Spleen (tissue), 11 donors: ENCODE data around the gene PDE4D. TPM values are rescaled to one million over a fixed set of nuclear protein-coding genes. Genes with fewer than 3 reads are reported as not detected.

ENCODE experiments used
- DNase-seq: peaks from one replicate; pipeline ENCODE4 v3.0.0-alpha.2; 2020
- H3K27ac ChIP-seq, 8 donors: fragments of 200-600 bp; sonication (generic) in 7 of 8; 1 replicate in 4 of 8; 2 replicates in 4 of 8; pipeline versions ENCODE4 v1.5.0 to v1.8.0; 2016 to 2021; ENCODE audit warnings: inconsistent platforms in 4 of 8, mild to moderate bottlenecking in 4 of 8, moderate library complexity in 1 of 8
- H3K27me3 ChIP-seq, 7 donors: fragments of 200-600 bp; sonication (generic) in 6 of 7; replicated peaks in 1 of 7; 1 replicate in 4 of 7; 2 replicates in 3 of 7; pipeline versions ENCODE4 v1.5.0 to v1.8.0; 2016 to 2021; ENCODE audit warnings: inconsistent platforms in 3 of 7, mild to moderate bottlenecking in 1 of 7
- H3K36me3 ChIP-seq, 6 donors: fragments of 200-600 bp; sonication (generic) in 5 of 6; 1 replicate in 4 of 6; 2 replicates in 2 of 6; pipeline versions ENCODE4 v1.5.0 to v1.8.0; 2016 to 2021; ENCODE audit warnings: inconsistent platforms in 2 of 6
- H3K4me1 ChIP-seq, 6 donors: fragments of 200-600 bp; sonication (generic) in 5 of 6; 1 replicate in 3 of 6; 2 replicates in 3 of 6; pipeline versions ENCODE4 v1.5.0 to v1.8.0; 2016 to 2021; ENCODE audit warnings: inconsistent platforms in 3 of 6
- H3K4me3 ChIP-seq, 8 donors: fragments of 200-600 bp; sonication (generic) in 7 of 8; 1 replicate in 4 of 8; 2 replicates in 4 of 8; pipeline versions ENCODE4 v1.5.0 to v1.8.0; 2016 to 2021; ENCODE audit warnings: inconsistent platforms in 4 of 8, mild to moderate bottlenecking in 4 of 8, moderate library complexity in 2 of 8
- H3K9me3 ChIP-seq, 8 donors: fragments of 200-600 bp; sonication (generic) in 7 of 8; 1 replicate in 4 of 8; 2 replicates in 4 of 8; pipeline versions ENCODE4 v1.5.0 to v1.8.0; 2016 to 2021; ENCODE audit warnings: inconsistent platforms in 4 of 8
- POLR2A ChIP-seq, 3 donors: fragments of 450-650 bp; IDR thresholded peaks; one replicate each; pipeline ENCODE4 v1.5.1; 2017; ENCODE audit warnings: antibody characterized with exemption in 3 of 3, mild to moderate bottlenecking in 1 of 3
- POLR2AphosphoS5 ChIP-seq, 3 donors: sonication (generic); formaldehyde crosslinking; IDR thresholded peaks; one replicate each; pipeline ENCODE4 v1.5.1; 2017; ENCODE audit warnings: antibody characterized with exemption in 3 of 3
- WGBS, 5 donors: extraction: QIAGEN DNeasy Blood & Tissue Kit in 3 of 5; methylation state at CpG; one replicate each; pipeline versions ENCODE4 v1.1.5 to v1.1.7; 2013 to 2018; 5-methylcytosine and 5-hydroxymethylcytosine counted together
- intact Hi-C: fragments of 100-400 bp; cut with DNase I; formaldehyde crosslinking; loops from one replicate; pipeline ENCODE4 v1.15.0; 2023; ENCODE audit warnings: low total_unique reads
- polyA plus RNA-seq, 3 donors: library from polyadenylated mRNA; stranded (reverse); fragments of 200-250 nt; gene quantifications; one replicate each; pipeline ENCODE4 v1.2.1, GENCODE V29; 2013
- total RNA-seq, 7 donors: library from RNA; depleted of rRNA in 3 of 7; stranded (reverse); fragments of >200 nt in 3 of 7; fragmentation: NEBNext Ultra II Directional in 4 of 7; extraction: Animal tissue kit (Norgen Biotek cat#: 25700) in 4 of 7; gene quantifications; one replicate each; pipeline versions ENCODE4 v1.1.0 to v1.2.1, GENCODE V29; 2016 to 2021
- TF ChIP-seq, protein P1 (sequence below), 11 experiments: fragments of 200-600 bp in 7 of 11; fragments of 450-650 bp in 4 of 11; sonication (generic) in 4 of 11; IDR thresholded peaks in 8 of 11; conservative IDR thresholded peaks in 3 of 11; 1 replicate in 7 of 11; 2 replicates in 4 of 11; pipeline versions ENCODE4 v1.4.0 to v1.8.0; 2016 to 2021; ENCODE audit warnings: antibody characterized with exemption in 11 of 11, inconsistent platforms in 4 of 11, mild to moderate bottlenecking in 1 of 11
- donor health status: healthy with polysubstance abuse.
- donor health status: DM: no; HTN: no; CAD: no; lungs with moderate emphysema.
- donor health status: DM: no; HTN: no; CAD: no.
- donor health status: Bipolar disorder and iron deficiency.
- donor health status: healthy.
- donor health status: DM: no; HTN: no; CAD: no.
- donor health status: DM: yes; HTN: yes; CAD: no.

PDE4D gene
- total and polyA plus RNA-seq, 10 donors = 0.88 to 51.8 (median 18.2) TPM

- H3K4me3 ChIP-seq = no peak overlapping the region
- intact Hi-C loops = no loop called here
- 59 to 68% (median 63%) methylated on average over 9 of the region's 9 CpGs for WGBS, 5 donors
- H3K27me3 ChIP-seq = no peaks in the 10 kb centered on the region
- peak overlapping the region; percentile 39 to 81 (median 78) for H3K27ac ChIP-seq
- peaks cover 16 to 59% (median 23%) of the 10 kb centered on the region in 6 donors for H3K4me1 ChIP-seq
- TF ChIP-seq POLR2A (IDR thresholded peaks at IDR 0.05) (no peak), POLR2AphosphoS5 (IDR thresholded peaks at IDR 0.05) (no peak)
- TF ChIP-seq, protein P1, sequence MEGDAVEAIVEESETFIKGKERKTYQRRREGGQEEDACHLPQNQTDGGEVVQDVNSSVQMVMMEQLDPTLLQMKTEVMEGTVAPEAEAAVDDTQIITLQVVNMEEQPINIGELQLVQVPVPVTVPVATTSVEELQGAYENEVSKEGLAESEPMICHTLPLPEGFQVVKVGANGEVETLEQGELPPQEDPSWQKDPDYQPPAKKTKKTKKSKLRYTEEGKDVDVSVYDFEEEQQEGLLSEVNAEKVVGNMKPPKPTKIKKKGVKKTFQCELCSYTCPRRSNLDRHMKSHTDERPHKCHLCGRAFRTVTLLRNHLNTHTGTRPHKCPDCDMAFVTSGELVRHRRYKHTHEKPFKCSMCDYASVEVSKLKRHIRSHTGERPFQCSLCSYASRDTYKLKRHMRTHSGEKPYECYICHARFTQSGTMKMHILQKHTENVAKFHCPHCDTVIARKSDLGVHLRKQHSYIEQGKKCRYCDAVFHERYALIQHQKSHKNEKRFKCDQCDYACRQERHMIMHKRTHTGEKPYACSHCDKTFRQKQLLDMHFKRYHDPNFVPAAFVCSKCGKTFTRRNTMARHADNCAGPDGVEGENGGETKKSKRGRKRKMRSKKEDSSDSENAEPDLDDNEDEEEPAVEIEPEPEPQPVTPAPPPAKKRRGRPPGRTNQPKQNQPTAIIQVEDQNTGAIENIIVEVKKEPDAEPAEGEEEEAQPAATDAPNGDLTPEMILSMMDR (IDR thresholded peaks at IDR 0.05 in 8 of 11, conservative IDR thresholded peaks at IDR 0.05 in 3 of 11) = no peak
- H3K36me3 ChIP-seq = no peaks in the 10 kb centered on the region
- no peaks in the 10 kb centered on the region for H3K9me3 ChIP-seq
- no peak for DNase-seq
Measured at GRCh38 chr5:59125011-59125961, 768.2 kb downstream of the PDE4D start.

- no peaks in the 10 kb centered on the region for H3K9me3 ChIP-seq
- WGBS, 5 donors = 61 to 72% (median 67%) methylated on average over 5 of the region's 5 CpGs
- TF ChIP-seq POLR2AphosphoS5 (IDR thresholded peaks at IDR 0.05) = no peak
- no peak for TF ChIP-seq POLR2A (IDR thresholded peaks at IDR 0.05)
- TF ChIP-seq, protein P1 (IDR thresholded peaks at IDR 0.05 in 8 of 11, conservative IDR thresholded peaks at IDR 0.05 in 3 of 11) = no peak
- no peak overlapping the region for H3K4me3 ChIP-seq
- H3K27me3 ChIP-seq = no peaks in the 10 kb centered on the region
- no peak for DNase-seq
- H3K36me3 ChIP-seq = no peaks in the 10 kb centered on the region
- peaks cover 16 to 59% (median 23%) of the 10 kb centered on the region in 6 donors for H3K4me1 ChIP-seq
- peak overlapping the region in 5 of 8 donors; percentile 28 to 81 (median 79) for H3K27ac ChIP-seq
- intact Hi-C loops = no loop called here
Measured at GRCh38 chr5:59123595-59124561, 769.6 kb downstream of the PDE4D start.

DNA sequence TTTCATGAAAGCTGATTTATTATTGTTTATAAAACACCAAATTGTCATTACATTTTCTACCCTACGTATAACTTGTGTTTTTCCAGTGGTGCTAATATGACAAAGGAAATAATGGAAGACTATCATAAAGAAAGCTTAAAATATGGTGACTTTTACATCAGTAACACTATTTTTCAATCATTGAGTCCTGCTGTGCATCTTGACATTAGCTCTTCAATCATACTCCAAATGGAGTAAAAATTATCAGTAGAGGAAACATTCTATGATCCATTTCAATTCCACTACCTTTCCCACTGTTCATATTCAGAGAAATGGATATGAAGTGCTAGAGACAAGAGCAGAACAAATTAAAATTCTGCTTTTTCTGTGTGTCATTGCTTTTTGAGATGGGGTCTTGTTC is 774.0 kb downstream of the PDE4D start:
- H3K27ac ChIP-seq = no peak overlapping the region
- DNase-seq = no peak
- intact Hi-C loops = no loop called here
- TF ChIP-seq POLR2A (IDR thresholded peaks at IDR 0.05) = no peak
- TF ChIP-seq POLR2AphosphoS5 (IDR thresholded peaks at IDR 0.05) = no peak
- TF ChIP-seq, protein P1 (IDR thresholded peaks at IDR 0.05 in 8 of 11, conservative IDR thresholded peaks at IDR 0.05 in 3 of 11) = no peak
- H3K4me3 ChIP-seq = no peak overlapping the region
- WGBS, 5 donors = 91 to 98% (median 98%) methylated on average over 1 of the region's 1 CpG
- H3K36me3 ChIP-seq = no peaks in the 10 kb centered on the region
- H3K4me1 ChIP-seq = peaks cover 0 to 19% (median 0%) of the 10 kb centered on the region in 6 donors
- H3K9me3 ChIP-seq = no peaks in the 10 kb centered on the region
- no peaks in the 10 kb centered on the region for H3K27me3 ChIP-seq
